Measurements from ENCODE around the gene TMEM43.

GRCh38 chr3:14077310-14077709 is 47.5 kb upstream of the TMEM43 start:
- TF ChIP-seq CBX8 (IDR thresholded peaks at IDR 0.05; ENCODE audit: borderline replicate concordance, low read depth, low read length) (no peak), SIN3A (conservative IDR thresholded peaks at IDR 0.05 in 1 of 2, IDR thresholded peaks at IDR 0.05 in 1 of 2; ENCODE audit: low read depth in 1 of 2, low read length in 2 of 2) (no peak), RFX5 (IDR thresholded peaks at IDR 0.05; ENCODE audit: borderline replicate concordance, low read depth, low read length) (no peak), JUND (IDR thresholded peaks at IDR 0.05; ENCODE audit: low read length) (no peak), GABPA (IDR thresholded peaks at IDR 0.05; ENCODE audit: borderline replicate concordance, insufficient read depth, low read length) (no peak), POLR2AphosphoS5 (IDR thresholded peaks at IDR 0.05; ENCODE audit: low read depth, low read length) (no peak), ATF3 (IDR thresholded peaks at IDR 0.05; ENCODE audit: insufficient read depth, low read depth, low read length) (no peak)
- TF ChIP-seq, protein P1, sequence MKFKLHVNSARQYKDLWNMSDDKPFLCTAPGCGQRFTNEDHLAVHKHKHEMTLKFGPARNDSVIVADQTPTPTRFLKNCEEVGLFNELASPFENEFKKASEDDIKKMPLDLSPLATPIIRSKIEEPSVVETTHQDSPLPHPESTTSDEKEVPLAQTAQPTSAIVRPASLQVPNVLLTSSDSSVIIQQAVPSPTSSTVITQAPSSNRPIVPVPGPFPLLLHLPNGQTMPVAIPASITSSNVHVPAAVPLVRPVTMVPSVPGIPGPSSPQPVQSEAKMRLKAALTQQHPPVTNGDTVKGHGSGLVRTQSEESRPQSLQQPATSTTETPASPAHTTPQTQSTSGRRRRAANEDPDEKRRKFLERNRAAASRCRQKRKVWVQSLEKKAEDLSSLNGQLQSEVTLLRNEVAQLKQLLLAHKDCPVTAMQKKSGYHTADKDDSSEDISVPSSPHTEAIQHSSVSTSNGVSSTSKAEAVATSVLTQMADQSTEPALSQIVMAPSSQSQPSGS (IDR thresholded peaks at IDR 0.05; ENCODE audit: low read length), result no peak
- TF ChIP-seq, protein P2, sequence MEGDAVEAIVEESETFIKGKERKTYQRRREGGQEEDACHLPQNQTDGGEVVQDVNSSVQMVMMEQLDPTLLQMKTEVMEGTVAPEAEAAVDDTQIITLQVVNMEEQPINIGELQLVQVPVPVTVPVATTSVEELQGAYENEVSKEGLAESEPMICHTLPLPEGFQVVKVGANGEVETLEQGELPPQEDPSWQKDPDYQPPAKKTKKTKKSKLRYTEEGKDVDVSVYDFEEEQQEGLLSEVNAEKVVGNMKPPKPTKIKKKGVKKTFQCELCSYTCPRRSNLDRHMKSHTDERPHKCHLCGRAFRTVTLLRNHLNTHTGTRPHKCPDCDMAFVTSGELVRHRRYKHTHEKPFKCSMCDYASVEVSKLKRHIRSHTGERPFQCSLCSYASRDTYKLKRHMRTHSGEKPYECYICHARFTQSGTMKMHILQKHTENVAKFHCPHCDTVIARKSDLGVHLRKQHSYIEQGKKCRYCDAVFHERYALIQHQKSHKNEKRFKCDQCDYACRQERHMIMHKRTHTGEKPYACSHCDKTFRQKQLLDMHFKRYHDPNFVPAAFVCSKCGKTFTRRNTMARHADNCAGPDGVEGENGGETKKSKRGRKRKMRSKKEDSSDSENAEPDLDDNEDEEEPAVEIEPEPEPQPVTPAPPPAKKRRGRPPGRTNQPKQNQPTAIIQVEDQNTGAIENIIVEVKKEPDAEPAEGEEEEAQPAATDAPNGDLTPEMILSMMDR (IDR thresholded peaks at IDR 0.05; ENCODE audit: control extremely low read depth in 1 of 3, insufficient read depth in 1 of 3, low read depth in 1 of 3, low read length in 3 of 3), result no peak
